A549 treated with DMSO at 1 μM for 4 hours (cell line): ENCODE results near the gene C6orf52. TPM values are rescaled to one million over a fixed set of nuclear protein-coding genes. Genes with fewer than 3 reads are reported as not detected.

ENCODE experiments used
- total RNA-seq: library from RNA; stranded (reverse); fragments of 200-300 nt; extraction: Qiagen RNA extraction; gene quantifications from 5 replicates; pipeline ENCODE4 v1.2.3, GENCODE V29; 2022; ENCODE audit warnings: low read depth

Gene C6orf52
- total RNA-seq = 1.7 to 2.8 TPM (median 2.0 TPM) in 5 replicates

GRCh38 chr6:10694302-10695085 is at the start of gene C6orf52, which contains the start of gene PAK1IP1:
TSS of gene C6orf52 (minus strand) at chr6:10694616. CDS start at chr6:10687550, 7,066 bp downstream.
TSS of gene PAK1IP1 (plus strand) at chr6:10694972. CDS start at chr6:10694986, 14 bp downstream.

GRCh38 chr6:10722820-10723566 is 28.6 kb upstream of the C6orf52 start, which contains the start of gene TMEM14C:
TSS of gene TMEM14C (plus strand) at chr6:10723070. CDS start at chr6:10724614, 1,544 bp downstream.

Other genes starting within 250 kb of the C6orf52 start
- gene GCNT2, start 173.3 kb downstream of the C6orf52 start, total RNA-seq = 6.6 to 9.8 TPM (median 7.8 TPM) in 5 replicates
- 21.9 to 25.2 TPM (median 23.4 TPM) in 5 replicates for gene PAK1IP1, start 356 bp upstream of the C6orf52 start, total RNA-seq
- gene TMEM14C, start 28.5 kb upstream of the C6orf52 start, total RNA-seq = 140 to 171 TPM (median 160 TPM) in 5 replicates
- 130 to 167 TPM (median 142 TPM) in 5 replicates for gene TMEM14B, start 53.2 kb upstream of the C6orf52 start, total RNA-seq
- 0.13 to 0.21 TPM (median 0.15 TPM) in 5 replicates for gene MAK, start 143.9 kb upstream of the C6orf52 start, total RNA-seq
- gene GCM2, start 187.4 kb upstream of the C6orf52 start, total RNA-seq = 0.03 TPM in 1 of 5 replicates, not detected in the others
- gene SYCP2L, start 192.4 kb upstream of the C6orf52 start, total RNA-seq = 1.8 to 3.3 TPM (median 3.1 TPM) in 5 replicates